ENCODE results near the gene TP63.

GRCh38 chr3:189776149-189776824 lies 145.1 kb downstream of the TP63 start:
- no peak for TF ChIP-seq ZNF274 (IDR thresholded peaks at IDR 0.05; ENCODE audit: low read depth, low read length)
- TF ChIP-seq YY1 (IDR thresholded peaks at IDR 0.05; ENCODE audit: insufficient read depth, insufficient read length) = no peak
- TF ChIP-seq SUZ12 (IDR thresholded peaks at IDR 0.05; ENCODE audit: extremely low read depth, insufficient read depth, insufficient read length) = no peak
